ENCODE measurements around the gene KRT17.

DNA sequence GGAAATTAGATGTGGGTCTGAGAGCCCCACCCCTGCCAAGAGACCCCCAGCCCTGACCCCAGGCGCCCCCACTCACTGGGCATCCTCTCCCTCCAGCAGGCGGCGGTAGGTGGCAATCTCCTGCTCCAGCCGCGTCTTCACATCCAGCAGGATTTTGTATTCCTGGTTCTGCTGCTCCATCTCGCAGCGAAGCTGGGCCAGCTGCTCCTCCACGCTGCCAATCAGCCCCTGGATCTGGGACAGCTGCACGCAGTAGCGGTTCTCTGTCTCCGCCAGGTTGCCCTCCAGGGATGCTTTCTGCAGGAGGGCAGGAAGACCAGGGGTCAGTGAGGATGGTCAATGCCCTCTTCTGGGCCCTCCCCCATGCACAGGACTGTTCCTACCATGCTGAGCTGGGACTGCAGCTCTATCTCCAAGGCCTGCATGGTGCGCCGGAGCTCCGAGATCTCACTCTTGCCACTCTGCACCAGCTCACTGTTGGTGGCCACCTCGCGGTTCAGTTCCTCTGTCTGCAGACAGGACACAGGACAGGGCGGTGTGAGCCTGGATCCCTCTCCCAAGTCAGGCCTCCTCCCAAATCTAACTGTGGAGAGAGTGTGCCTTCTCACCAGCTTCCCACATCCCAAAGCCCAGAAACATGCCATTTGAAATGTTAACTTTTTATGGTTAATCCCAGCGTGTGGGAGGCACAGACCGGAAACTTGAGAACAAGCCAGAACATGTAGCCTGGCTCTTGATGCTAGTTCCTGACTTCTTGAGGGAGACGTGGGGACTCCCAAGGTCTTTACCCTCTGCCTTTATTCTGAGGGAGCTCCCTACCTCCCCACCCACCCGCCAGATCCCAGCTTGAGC is 3.6 kb downstream of the KRT17 start:
- TF ChIP-seq, protein P1, sequence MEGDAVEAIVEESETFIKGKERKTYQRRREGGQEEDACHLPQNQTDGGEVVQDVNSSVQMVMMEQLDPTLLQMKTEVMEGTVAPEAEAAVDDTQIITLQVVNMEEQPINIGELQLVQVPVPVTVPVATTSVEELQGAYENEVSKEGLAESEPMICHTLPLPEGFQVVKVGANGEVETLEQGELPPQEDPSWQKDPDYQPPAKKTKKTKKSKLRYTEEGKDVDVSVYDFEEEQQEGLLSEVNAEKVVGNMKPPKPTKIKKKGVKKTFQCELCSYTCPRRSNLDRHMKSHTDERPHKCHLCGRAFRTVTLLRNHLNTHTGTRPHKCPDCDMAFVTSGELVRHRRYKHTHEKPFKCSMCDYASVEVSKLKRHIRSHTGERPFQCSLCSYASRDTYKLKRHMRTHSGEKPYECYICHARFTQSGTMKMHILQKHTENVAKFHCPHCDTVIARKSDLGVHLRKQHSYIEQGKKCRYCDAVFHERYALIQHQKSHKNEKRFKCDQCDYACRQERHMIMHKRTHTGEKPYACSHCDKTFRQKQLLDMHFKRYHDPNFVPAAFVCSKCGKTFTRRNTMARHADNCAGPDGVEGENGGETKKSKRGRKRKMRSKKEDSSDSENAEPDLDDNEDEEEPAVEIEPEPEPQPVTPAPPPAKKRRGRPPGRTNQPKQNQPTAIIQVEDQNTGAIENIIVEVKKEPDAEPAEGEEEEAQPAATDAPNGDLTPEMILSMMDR (IDR thresholded peaks at IDR 0.05), result no peak
- TF ChIP-seq EZH2 (IDR thresholded peaks at IDR 0.05; ENCODE audit: borderline replicate concordance, insufficient read depth, low read depth, low read length, poor library complexity, severe bottlenecking), result no peak
